Transverse colon (tissue), 4 donors: ENCODE measurements around the gene CSH2.

Experiments used
- CTCF ChIP-seq, 5 experiments: fragments of 200-600 bp in 3 of 5; fragments of 450-650 bp in 2 of 5; sonication (generic) in 3 of 5; IDR thresholded peaks; 1 replicate in 2 of 5; 2 replicates in 3 of 5; pipeline ENCODE4 v1.5.1; 2016 to 2017; ENCODE audit warnings: antibody characterized with exemption in 5 of 5, inconsistent platforms in 3 of 5, mild to moderate bottlenecking in 2 of 5, moderate library complexity in 1 of 5
- POLR2A ChIP-seq: fragments of 450-650 bp; IDR thresholded peaks from one replicate; pipeline ENCODE4 v1.6.1; 2016; ENCODE audit warnings: antibody characterized with exemption, mild to moderate bottlenecking, moderate library complexity
- POLR2AphosphoS5 ChIP-seq, 3 donors: sonication (generic); formaldehyde crosslinking; IDR thresholded peaks; one replicate each; pipeline ENCODE4 v1.6.1; 2016; ENCODE audit warnings: antibody characterized with exemption in 3 of 3

- TF ChIP-seq CTCF (IDR thresholded peaks at IDR 0.05) (no peak), POLR2AphosphoS5 (IDR thresholded peaks at IDR 0.05) (peak; percentile 66 to 83 (median 68)), POLR2A (peak; percentile 58)
Measured at GRCh38 chr17:63842540-63843386, 30.7 kb downstream of the CSH2 start, which contains the start of gene SMARCD2.
